Liver (tissue), 9 donors: ENCODE measurements around the gene MRPS12. TPM values are rescaled to one million over a fixed set of nuclear protein-coding genes. Genes with fewer than 3 reads are reported as not detected.

Source experiments
- DNase-seq: peaks from one replicate; pipeline ENCODE4 v3.0.0-alpha.2; 2017; ENCODE audit warnings: low spot score
- H3K27ac ChIP-seq, 2 donors: one replicate each; pipeline ENCODE4 v1.7.0; 2013; ENCODE audit warnings: inconsistent platforms in 2 of 2, low read length in 2 of 2, control low read depth in 1 of 2, low read depth in 1 of 2, mild to moderate bottlenecking in 1 of 2
- H3K27me3 ChIP-seq, 4 donors: one replicate each; pipeline versions ENCODE4 v1.6.1 to v1.7.0; 2013; ENCODE audit warnings: low read length in 3 of 4, inconsistent platforms in 1 of 4, mild to moderate bottlenecking in 1 of 4, moderate library complexity in 1 of 4; ENCODE audit not compliant: control insufficient read depth in 4 of 4, insufficient read depth in 4 of 4
- H3K36me3 ChIP-seq, 4 donors: one replicate each; pipeline versions ENCODE4 v1.6.1 to v1.7.0; 2013; ENCODE audit warnings: low read length in 3 of 4, mild to moderate bottlenecking in 3 of 4, low read depth in 1 of 4, moderate library complexity in 1 of 4; ENCODE audit not compliant: control insufficient read depth in 4 of 4, insufficient read depth in 3 of 4
- H3K4me1 ChIP-seq, 4 donors: one replicate each; pipeline versions ENCODE4 v1.6.1 to v1.7.0; 2013; ENCODE audit warnings: low read length in 3 of 4, mild to moderate bottlenecking in 3 of 4, moderate library complexity in 1 of 4; ENCODE audit not compliant: control insufficient read depth in 4 of 4, insufficient read depth in 4 of 4
- H3K4me3 ChIP-seq, 3 donors: one replicate each; pipeline versions ENCODE4 v1.6.1 to v1.7.0; 2013; ENCODE audit warnings: low read length in 3 of 3, control low read depth in 1 of 3, low read depth in 1 of 3, mild to moderate bottlenecking in 1 of 3
- H3K9ac ChIP-seq, 2 donors: one replicate each; pipeline ENCODE4 v1.7.0; 2013; ENCODE audit warnings: low read length in 2 of 2, mild to moderate bottlenecking in 2 of 2, moderate library complexity in 2 of 2, control low read depth in 1 of 2, low read depth in 1 of 2
- H3K9me3 ChIP-seq, 4 donors: one replicate each; pipeline versions ENCODE4 v1.6.1 to v1.7.0; 2013; ENCODE audit warnings: low read length in 3 of 4; ENCODE audit not compliant: control insufficient read depth in 4 of 4
- ATF3 ChIP-seq: IDR thresholded peaks from 2 replicates; pipeline ENCODE4 v1.6.1; 2016; ENCODE audit warnings: antibody characterized with exemption
- CTCF ChIP-seq: fragments of 150-350 bp; IDR thresholded peaks from 2 replicates; pipeline ENCODE4 v1.5.1; 2017; ENCODE audit warnings: improper control_type of control experiment, low read depth, low read length; ENCODE audit not compliant: missing input control
- EGR1 ChIP-seq, 2 donors: IDR thresholded peaks; 2 replicates each; pipeline ENCODE4 v1.6.1; 2016 to 2018; ENCODE audit warnings: antibody characterized with exemption in 2 of 2, low read depth in 2 of 2
- FOXA1 ChIP-seq: IDR thresholded peaks from 2 replicates; pipeline ENCODE4 v1.6.1; 2016; ENCODE audit warnings: antibody characterized with exemption
- FOXA2 ChIP-seq: IDR thresholded peaks from 2 replicates; pipeline ENCODE4 v1.6.1; 2016; ENCODE audit warnings: antibody characterized with exemption
- GABPA ChIP-seq, 2 donors: IDR thresholded peaks in 1 of 2; conservative IDR thresholded peaks in 1 of 2; 2 replicates each; pipeline ENCODE4 v1.6.1; 2016; ENCODE audit warnings: antibody characterized with exemption in 2 of 2, mild to moderate bottlenecking in 1 of 2, moderate library complexity in 1 of 2
- HNF4A ChIP-seq, 2 donors: conservative IDR thresholded peaks; 2 replicates each; pipeline ENCODE4 v1.6.1; 2016; ENCODE audit warnings: antibody characterized with exemption in 2 of 2, mild to moderate bottlenecking in 2 of 2
- HNF4G ChIP-seq: IDR thresholded peaks from 2 replicates; pipeline ENCODE4 v1.6.1; 2016; ENCODE audit warnings: antibody characterized with exemption
- JUND ChIP-seq, 2 donors: IDR thresholded peaks; 2 replicates each; pipeline ENCODE4 v1.6.1; 2016; ENCODE audit warnings: antibody characterized with exemption in 2 of 2
- MAX ChIP-seq: IDR thresholded peaks from 2 replicates; pipeline ENCODE4 v1.6.1; 2016; ENCODE audit warnings: antibody characterized with exemption
- NR2F2 ChIP-seq: IDR thresholded peaks from 2 replicates; pipeline ENCODE4 v1.6.1; 2016; ENCODE audit warnings: antibody characterized with exemption
- RAD21 ChIP-seq, 2 donors: IDR thresholded peaks; 2 replicates each; pipeline ENCODE4 v1.6.1; 2016; ENCODE audit warnings: antibody characterized with exemption in 2 of 2, mild to moderate bottlenecking in 2 of 2
- REST ChIP-seq: IDR thresholded peaks from 2 replicates; pipeline ENCODE4 v1.6.1; 2016; ENCODE audit warnings: antibody characterized with exemption, mild to moderate bottlenecking
- SP1 ChIP-seq: IDR thresholded peaks from 2 replicates; pipeline ENCODE4 v1.6.1; 2018; ENCODE audit warnings: antibody characterized with exemption, mild to moderate bottlenecking
- TAF1 ChIP-seq: conservative IDR thresholded peaks from 2 replicates; pipeline ENCODE4 v1.6.1; 2016; ENCODE audit warnings: antibody characterized with exemption, mild to moderate bottlenecking
- YY1 ChIP-seq: IDR thresholded peaks from 2 replicates; pipeline ENCODE4 v1.6.1; 2016; ENCODE audit warnings: antibody characterized with exemption, mild to moderate bottlenecking
- ZBTB33 ChIP-seq: IDR thresholded peaks from 2 replicates; pipeline ENCODE4 v1.6.1; 2016; ENCODE audit warnings: antibody characterized with exemption
- WGBS: extraction: QIAGEN DNeasy Blood & Tissue Kit; methylation state at CpG from one replicate; pipeline ENCODE4 v1.1.7; 2013; 5-methylcytosine and 5-hydroxymethylcytosine counted together
- polyA plus RNA-seq, 2 donors: library from polyadenylated mRNA; stranded (reverse) in 1 of 2; unstranded in 1 of 2; fragments of 200-250 nt in 1 of 2; fragments of >200 nt in 1 of 2; fragmentation: Nextera tagmentation in 1 of 2; extraction: Ambion mirVana in 1 of 2; gene quantifications; one replicate each; pipeline versions ENCODE4 v1.2.1 to v1.2.3, GENCODE V29; 2013 to 2015
- total RNA-seq, 2 donors: library from RNA; depleted of rRNA; stranded (reverse); fragments of >200 nt; gene quantifications; one replicate each; pipeline ENCODE4 v1.2.3, GENCODE V29; 2014
- donor health status: healthy.
- donor health status: healthy.
- donor health status: healthy.
- donor health status: healthy.
- donor health status: healthy.

Gene MRPS12
- total and polyA plus RNA-seq, 4 donors = 19.0 to 62.0 (median 39.9) TPM

GRCh38 chr19:38912600-38913514, 17.9 kb upstream of the MRPS12 start:
- Histone ChIP-seq H3K36me3 (peaks cover 3 to 13% (median 4%) of the 10 kb centered on the region in 4 donors), H3K27ac (no peak overlapping the region), H3K4me3 (no peak overlapping the region), H3K9me3 (no peaks in the 10 kb centered on the region), H3K27me3 (no peaks in the 10 kb centered on the region), H3K4me1 (no peaks in the 10 kb centered on the region), H3K9ac (no peak overlapping the region)
- no peak for DNase-seq
- TF ChIP-seq REST = no peak
- TF ChIP-seq HNF4G = no peak
- TF ChIP-seq EGR1 (IDR thresholded peaks at IDR 0.05; ENCODE audit: low read depth in 2 of 2) = no peak
- TF ChIP-seq JUND (IDR thresholded peaks at IDR 0.05) = no peak
- no peak for TF ChIP-seq SP1
- no peak for TF ChIP-seq FOXA1
- TF ChIP-seq RAD21 (IDR thresholded peaks at IDR 0.05) = no peak
- TF ChIP-seq FOXA2 = no peak
- no peak for TF ChIP-seq TAF1
- TF ChIP-seq NR2F2 = no peak
- TF ChIP-seq ZBTB33 = no peak
- TF ChIP-seq YY1 = no peak
- TF ChIP-seq CTCF = no peak
- no peak for TF ChIP-seq MAX
- TF ChIP-seq ATF3 = no peak
- 87% methylated on average over 12 of the region's 12 CpGs for WGBS

GRCh38 chr19:38913958-38914357, 16.8 kb upstream of the MRPS12 start:
- H3K9ac ChIP-seq = no peak overlapping the region
- TF ChIP-seq SP1 (no peak), FOXA1 (no peak), EGR1 (IDR thresholded peaks at IDR 0.05; ENCODE audit: low read depth in 2 of 2) (no peak), CTCF (no peak), TAF1 (no peak), NR2F2 (no peak), YY1 (no peak), GABPA (IDR thresholded peaks at IDR 0.05 in 1 of 2, conservative IDR thresholded peaks at IDR 0.05 in 1 of 2) (no peak), HNF4A (conservative IDR thresholded peaks at IDR 0.05) (no peak), RAD21 (IDR thresholded peaks at IDR 0.05) (no peak), JUND (IDR thresholded peaks at IDR 0.05) (no peak)
- H3K4me3 ChIP-seq = no peak overlapping the region
- no peak overlapping the region for H3K27ac ChIP-seq
- DNase-seq = no peak
- no peaks in the 10 kb centered on the region for H3K9me3 ChIP-seq
- WGBS = 98% methylated on average over 8 of the region's 8 CpGs
- peaks cover under 1 to 11% (median 2%) of the 10 kb centered on the region in 4 donors for H3K36me3 ChIP-seq
- no peaks in the 10 kb centered on the region for H3K4me1 ChIP-seq
- H3K27me3 ChIP-seq = no peaks in the 10 kb centered on the region
